ENCODE measurements around the gene RALY. TPM values are rescaled to one million over a fixed set of nuclear protein-coding genes. Genes with fewer than 3 reads are reported as not detected.
"Not testable (repeated sequence)": the region's sequence is repeated elsewhere in the genome, so short reads cannot be mapped to it uniquely, and the experiment has no call there.

The RALY gene
- total RNA-seq, 2 donors from 2014 or later, result 97.3 to 102 TPM

- ATAC-seq, result peak; percentile 97
- intact Hi-C loops (cut with DNase I), result no loop called here
- peak; percentile 97 for DNase-seq
Measured at GRCh38 chr20:34111702-34112599, 118.2 kb downstream of the RALY start, which contains the start of gene EIF2S2. Gene EIF2S2, minus strand, starts transcription at chr20:34112243. Its CDS starts 133 bp downstream, at chr20:34112110.

- intact Hi-C loops (cut with DNase I), result no loop called here
- ATAC-seq (peak in 1 of 2 donors; percentile 7), DNase-seq (no peak)
Measured at GRCh38 chr20:34112600-34113101, 118.9 kb downstream of the RALY start.

GRCh38 chr20:34114809-34115208 lies 121.1 kb downstream of the RALY start:
- ATAC-seq (no peak), DNase-seq (no peak)
- intact Hi-C loops (cut with DNase I), result no loop called here

GRCh38 chr20:34115232-34115631 lies 121.5 kb downstream of the RALY start:
- intact Hi-C loops (cut with DNase I), result no loop called here
- DNase-seq (no peak), ATAC-seq (no peak)

GRCh38 chr20:34120213-34120612 lies 126.5 kb downstream of the RALY start:
- no peak for DNase-seq
- no peak for ATAC-seq
- intact Hi-C loops (cut with DNase I), result loop anchor here in 1 of 2 donors (10.0 kb wide), 1 partner anchor 255 kb away; no protein-coding TSS in a partner anchor

- intact Hi-C loops (cut with DNase I), result loop anchor here in 1 of 2 donors (10.0 kb wide), 1 partner anchor 258 kb away; no protein-coding TSS in a partner anchor
- DNase-seq (no peak), ATAC-seq (no peak)
Measured at GRCh38 chr20:34122274-34122980, 128.7 kb downstream of the RALY start.

- no peak for DNase-seq
- intact Hi-C loops (cut with DNase I), result loop anchor here in 1 of 2 donors (10.0 kb wide), 1 partner anchor 259 kb away; no protein-coding TSS in a partner anchor
- ATAC-seq, result no peak
Measured at GRCh38 chr20:34123309-34123708, 129.6 kb downstream of the RALY start.

- intact Hi-C loops (cut with DNase I), result loop anchor here (5.0 to 10.0 kb wide), 2 partner anchors 257 to 260 kb away; no protein-coding TSS in a partner anchor
- ATAC-seq (no peak), DNase-seq (no peak)
Measured at GRCh38 chr20:34124469-34125249, 130.9 kb downstream of the RALY start.

- no peak for DNase-seq
- ATAC-seq, result no peak
- intact Hi-C loops (cut with DNase I), result loop anchor here (5.0 to 10.0 kb wide), 2 partner anchors 260 to 263 kb away; no protein-coding TSS in a partner anchor
Measured at GRCh38 chr20:34127792-34128191, 134.1 kb downstream of the RALY start.

- DNase-seq (peak; percentile 60), ATAC-seq (peak; percentile 84 to 90)
- intact Hi-C loops (cut with DNase I), result loop anchor here (5.0 to 10.0 kb wide), 2 partner anchors 262 to 265 kb away; no protein-coding TSS in a partner anchor
Measured at GRCh38 chr20:34129518-34130162, 135.9 kb downstream of the RALY start.

GRCh38 chr20:34131491-34131890 lies 137.8 kb downstream of the RALY start:
- no peak for DNase-seq
- ATAC-seq, result no peak
- intact Hi-C loops (cut with DNase I), result no loop called here

GRCh38 chr20:34132491-34132890 lies 138.8 kb downstream of the RALY start:
- ATAC-seq; intact Hi-C loops (cut with DNase I); DNase-seq: not testable (repeated sequence)

- ATAC-seq; DNase-seq; intact Hi-C loops (cut with DNase I): not testable (repeated sequence)
Measured at GRCh38 chr20:34132943-34133342, 139.2 kb downstream of the RALY start.

GRCh38 chr20:34133365-34133860 lies 139.7 kb downstream of the RALY start:
- ATAC-seq; DNase-seq; intact Hi-C loops (cut with DNase I): not testable (repeated sequence)

Measured in left cardiac atrium (tissue), 4 donors.